Ishikawa (cell line): ENCODE data around the gene IL37.

Experiments
- CREB1 ChIP-seq: IDR thresholded peaks from 2 replicates; pipeline ENCODE4 v1.6.1; 2012; ENCODE audit warnings: low read depth
- EGR1 ChIP-seq: IDR thresholded peaks from 2 replicates; pipeline ENCODE4 v1.6.1; 2012
- EP300 ChIP-seq: IDR thresholded peaks from 2 replicates; pipeline ENCODE4 v1.6.1; 2012; ENCODE audit warnings: borderline replicate concordance
- FOXM1 ChIP-seq: IDR thresholded peaks from 2 replicates; pipeline ENCODE4 v1.6.1; 2012; ENCODE audit warnings: low read depth, borderline replicate concordance
- MAX ChIP-seq: IDR thresholded peaks from 2 replicates; pipeline ENCODE4 v1.6.1; 2012
- NFIC ChIP-seq: IDR thresholded peaks from 2 replicates; pipeline ENCODE4 v1.6.1; 2012
- RAD21 ChIP-seq: IDR thresholded peaks from 2 replicates; pipeline ENCODE4 v1.6.1; 2012; ENCODE audit warnings: low read depth
- REST ChIP-seq: IDR thresholded peaks from 2 replicates; pipeline ENCODE4 v1.6.1; 2012; ENCODE audit warnings: low read depth, mild to moderate bottlenecking
- TAF1 ChIP-seq: IDR thresholded peaks from 2 replicates; pipeline ENCODE4 v1.6.1; 2012; ENCODE audit warnings: low read depth, mild to moderate bottlenecking
- TCF12 ChIP-seq: IDR thresholded peaks from 2 replicates; pipeline ENCODE4 v1.6.1; 2012; ENCODE audit warnings: low read depth
- USF1 ChIP-seq: IDR thresholded peaks from 2 replicates; pipeline ENCODE4 v1.6.1; 2012
- YY1 ChIP-seq: IDR thresholded peaks from 2 replicates; pipeline ENCODE4 v1.6.1; 2012; ENCODE audit warnings: low read depth

- TF ChIP-seq YY1 (no peak), CREB1 (no peak), MAX (no peak), TCF12 (no peak), TAF1 (no peak), RAD21 (no peak), FOXM1 (no peak), NFIC (no peak), EP300 (no peak), EGR1 (no peak), USF1 (no peak), REST (no peak)
These were observed 35.1 kb downstream of the IL37 start for GRCh38 chr2:112946086-112946485.
